KOPT-K1 (cell line): ENCODE measurements around the gene CD68.

Experiments
- H3K27ac ChIP-seq: fragments of 200-600 bp; sonication (generic); 2 replicates; pipeline ENCODE4 v1.5.1; 2016; ENCODE audit warnings: antibody characterized with exemption, mild to moderate bottlenecking, low read depth, low read length; ENCODE audit not compliant: poor library complexity, severe bottlenecking
- H3K36me3 ChIP-seq: fragments of 200-600 bp; sonication (generic); 2 replicates; pipeline ENCODE4 v1.5.1; 2017; ENCODE audit warnings: antibody characterized with exemption, mild to moderate bottlenecking, low read length, moderate library complexity; ENCODE audit not compliant: insufficient read depth
- H3K9me3 ChIP-seq: fragments of 200-600 bp; sonication (generic); 2 replicates; pipeline ENCODE4 v1.5.1; 2017; ENCODE audit warnings: antibody characterized with exemption, low read length, mild to moderate bottlenecking; ENCODE audit not compliant: insufficient read depth, poor library complexity, severe bottlenecking

The CD68 gene

DNA sequence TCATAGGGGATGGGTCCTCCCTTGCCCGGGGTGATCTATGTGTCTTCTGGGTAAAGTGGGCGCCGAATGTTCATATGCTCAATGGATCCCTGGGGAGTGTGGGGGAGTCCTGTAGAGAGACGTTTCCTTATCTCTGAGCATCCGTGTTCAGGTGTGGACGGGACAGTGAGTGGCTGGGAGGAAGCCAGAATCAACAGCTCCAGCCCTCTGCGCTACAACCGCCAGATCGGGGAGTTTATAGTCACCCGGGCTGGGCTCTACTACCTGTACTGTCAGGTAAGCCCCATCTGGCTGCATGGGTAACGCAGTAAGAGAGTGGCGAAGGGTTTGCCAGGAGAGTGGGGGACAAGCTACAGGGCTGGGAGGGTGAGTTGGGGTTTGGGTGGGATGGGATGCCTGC is 22.8 kb upstream of the CD68 start:
- no peaks in the 10 kb centered on the region for H3K9me3 ChIP-seq
- H3K27ac ChIP-seq: no peak overlapping the region
- no peaks in the 10 kb centered on the region for H3K36me3 ChIP-seq

DNA sequence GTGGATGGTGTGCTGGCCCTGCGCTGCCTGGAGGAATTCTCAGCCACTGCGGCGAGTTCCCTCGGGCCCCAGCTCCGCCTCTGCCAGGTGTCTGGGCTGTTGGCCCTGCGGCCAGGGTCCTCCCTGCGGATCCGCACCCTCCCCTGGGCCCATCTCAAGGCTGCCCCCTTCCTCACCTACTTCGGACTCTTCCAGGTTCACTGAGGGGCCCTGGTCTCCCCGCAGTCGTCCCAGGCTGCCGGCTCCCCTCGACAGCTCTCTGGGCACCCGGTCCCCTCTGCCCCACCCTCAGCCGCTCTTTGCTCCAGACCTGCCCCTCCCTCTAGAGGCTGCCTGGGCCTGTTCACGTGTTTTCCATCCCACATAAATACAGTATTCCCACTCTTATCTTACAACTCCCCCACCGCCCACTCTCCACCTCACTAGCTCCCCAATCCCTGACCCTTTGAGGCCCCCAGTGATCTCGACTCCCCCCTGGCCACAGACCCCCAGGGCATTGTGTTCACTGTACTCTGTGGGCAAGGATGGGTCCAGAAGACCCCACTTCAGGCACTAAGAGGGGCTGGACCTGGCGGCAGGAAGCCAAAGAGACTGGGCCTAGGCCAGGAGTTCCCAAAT is 22.2 kb upstream of the CD68 start:
- no peak overlapping the region for H3K27ac ChIP-seq

DNA sequence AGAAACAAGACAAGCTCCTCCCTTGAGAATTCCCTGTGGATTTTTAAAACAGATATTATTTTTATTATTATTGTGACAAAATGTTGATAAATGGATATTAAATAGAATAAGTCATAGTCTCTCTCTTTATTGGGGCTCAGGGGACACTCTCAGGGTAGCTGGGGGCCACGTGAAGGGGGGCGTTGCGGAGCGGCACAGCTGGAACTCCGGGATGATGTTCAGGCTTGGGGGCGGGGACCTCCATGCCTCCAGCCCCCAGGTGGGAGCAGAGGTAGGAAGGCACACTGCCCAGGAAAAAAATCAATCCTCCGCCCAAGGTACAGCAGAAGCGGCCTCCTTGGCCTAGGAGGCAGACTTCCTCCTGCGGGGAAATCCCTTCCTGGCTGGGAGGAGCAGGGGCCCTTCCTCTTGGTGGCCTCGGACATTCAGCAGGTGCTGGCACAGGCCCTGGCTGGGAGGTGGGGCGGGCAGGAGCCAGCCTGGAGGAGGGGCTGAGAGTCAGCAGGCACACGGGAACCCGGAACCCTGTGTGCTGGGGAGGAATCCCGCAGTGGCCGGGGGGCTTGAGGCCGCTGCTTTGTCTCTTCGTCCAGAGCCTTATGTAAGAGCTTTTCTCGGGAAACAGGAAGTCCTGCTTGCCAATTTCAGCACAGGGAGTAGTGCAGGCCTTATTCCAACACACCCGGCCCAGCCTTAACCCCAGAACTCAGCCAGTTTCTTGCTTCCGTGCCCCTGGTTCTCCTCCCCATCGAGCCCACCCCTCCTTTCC is 21.5 kb upstream of the CD68 start:
- Histone ChIP-seq H3K36me3 (peaks cover 2% of the 10 kb centered on the region; the same call in 1 of the 2 replicates), H3K27ac (no peak overlapping the region), H3K9me3 (no peaks in the 10 kb centered on the region)

More for the DNA sequence above, 22.2 kb upstream of the CD68 start:
- Histone ChIP-seq H3K9me3 (no peaks in the 10 kb centered on the region), H3K36me3 (no peaks in the 10 kb centered on the region)

DNA sequence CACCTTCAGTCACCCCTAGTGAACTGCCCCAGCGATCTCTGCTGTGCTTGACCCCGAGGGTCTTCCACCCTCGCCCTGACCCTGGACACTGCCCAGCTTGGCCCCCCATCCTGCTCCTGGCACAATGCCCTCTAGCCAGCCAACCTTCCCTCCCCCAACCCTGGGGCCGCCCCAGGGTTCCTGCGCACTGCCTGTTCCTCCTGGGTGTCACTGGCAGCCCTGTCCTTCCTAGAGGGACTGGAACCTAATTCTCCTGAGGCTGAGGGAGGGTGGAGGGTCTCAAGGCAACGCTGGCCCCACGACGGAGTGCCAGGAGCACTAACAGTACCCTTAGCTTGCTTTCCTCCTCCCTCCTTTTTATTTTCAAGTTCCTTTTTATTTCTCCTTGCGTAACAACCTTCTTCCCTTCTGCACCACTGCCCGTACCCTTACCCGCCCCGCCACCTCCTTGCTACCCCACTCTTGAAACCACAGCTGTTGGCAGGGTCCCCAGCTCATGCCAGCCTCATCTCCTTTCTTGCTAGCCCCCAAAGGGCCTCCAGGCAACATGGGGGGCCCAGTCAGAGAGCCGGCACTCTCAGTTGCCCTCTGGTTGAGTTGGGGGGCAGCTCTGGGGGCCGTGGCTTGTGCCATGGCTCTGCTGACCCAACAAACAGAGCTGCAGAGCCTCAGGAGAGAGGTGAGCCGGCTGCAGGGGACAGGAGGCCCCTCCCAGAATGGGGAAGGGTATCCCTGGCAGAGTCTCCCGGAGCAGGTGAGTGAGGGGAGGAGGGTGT is 20.7 kb upstream of the CD68 start, which contains the start of gene TNFSF13:
Gene TNFSF13 (plus strand): TSS at position 207 of the 776 bp plus-strand sequence. CDS start 290 bp downstream, at position 497.
- Histone ChIP-seq H3K9me3 (no peaks in the 10 kb centered on the region), H3K27ac (no peak within 1 kb of the TSS), H3K36me3 (peaks cover 10% of the 10 kb centered on the region)

DNA sequence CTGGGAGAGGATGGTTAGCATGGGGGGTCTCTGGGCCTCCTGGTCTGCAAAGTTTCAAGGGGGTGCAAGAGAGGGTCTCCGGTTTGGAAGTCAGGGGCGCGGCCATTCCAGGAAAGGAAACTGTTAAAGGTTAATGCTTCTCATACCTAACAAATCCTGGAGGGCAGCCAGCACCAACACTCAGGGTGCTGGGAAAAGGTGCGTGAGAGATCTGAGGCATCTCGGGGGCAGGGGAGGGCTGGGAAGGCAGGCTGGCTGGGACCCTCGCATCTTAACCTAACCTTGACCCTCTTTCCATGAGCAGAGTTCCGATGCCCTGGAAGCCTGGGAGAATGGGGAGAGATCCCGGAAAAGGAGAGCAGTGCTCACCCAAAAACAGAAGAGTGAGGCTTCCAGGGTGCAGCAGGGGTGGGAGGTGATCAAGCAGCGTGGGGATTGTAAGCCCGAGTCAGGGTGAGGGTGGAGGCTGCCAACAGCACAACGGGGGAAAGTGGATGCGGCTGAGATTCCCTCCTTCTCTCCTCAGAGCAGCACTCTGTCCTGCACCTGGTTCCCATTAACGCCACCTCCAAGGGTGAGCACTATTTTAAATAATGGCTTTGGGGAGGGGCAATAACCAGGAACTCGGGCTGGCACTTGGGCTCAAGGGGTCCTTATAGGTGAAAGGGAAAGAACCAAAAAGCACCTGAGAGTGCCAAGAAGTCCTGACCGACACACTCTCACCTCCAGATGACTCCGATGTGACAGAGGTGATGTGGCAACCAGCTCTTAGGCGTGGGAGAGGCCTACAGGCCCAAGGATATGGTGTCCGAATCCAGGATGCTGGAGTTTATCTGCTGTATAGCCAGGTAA is 19.9 kb upstream of the CD68 start:
- Histone ChIP-seq H3K36me3 (peaks cover 18% of the 10 kb centered on the region), H3K9me3 (no peaks in the 10 kb centered on the region), H3K27ac (no peak overlapping the region)

DNA sequence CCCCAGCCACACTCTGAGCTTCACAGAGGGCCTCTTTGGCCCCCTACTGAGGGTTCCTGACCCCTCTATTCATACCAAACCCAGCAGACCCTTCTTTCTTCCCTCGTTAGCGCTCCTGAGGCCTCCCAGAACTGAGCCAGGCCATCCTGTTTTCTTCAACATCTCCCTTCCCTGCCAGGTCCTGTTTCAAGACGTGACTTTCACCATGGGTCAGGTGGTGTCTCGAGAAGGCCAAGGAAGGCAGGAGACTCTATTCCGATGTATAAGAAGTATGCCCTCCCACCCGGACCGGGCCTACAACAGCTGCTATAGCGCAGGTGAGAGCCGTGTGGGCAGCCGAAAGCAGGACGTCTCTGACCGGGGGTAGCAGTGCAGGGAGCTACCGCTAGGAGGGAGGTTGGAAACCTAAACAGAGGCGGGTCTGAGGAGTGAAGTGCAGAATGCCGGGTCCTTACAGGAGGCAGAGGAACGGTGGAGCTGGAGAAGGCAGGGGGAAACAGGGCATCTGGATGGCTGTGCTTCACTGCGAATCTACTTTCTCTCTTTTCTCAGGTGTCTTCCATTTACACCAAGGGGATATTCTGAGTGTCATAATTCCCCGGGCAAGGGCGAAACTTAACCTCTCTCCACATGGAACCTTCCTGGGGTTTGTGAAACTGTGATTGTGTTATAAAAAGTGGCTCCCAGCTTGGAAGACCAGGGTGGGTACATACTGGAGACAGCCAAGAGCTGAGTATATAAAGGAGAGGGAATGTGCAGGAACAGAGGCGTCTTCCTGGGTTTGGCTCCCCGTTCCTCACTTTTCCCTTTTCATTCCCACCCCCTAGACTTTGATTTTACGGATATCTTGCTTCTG is 19.0 kb upstream of the CD68 start:
- Histone ChIP-seq H3K9me3 (no peaks in the 10 kb centered on the region), H3K27ac (peak overlapping the region; percentile 76), H3K36me3 (peaks cover 27% of the 10 kb centered on the region)

DNA sequence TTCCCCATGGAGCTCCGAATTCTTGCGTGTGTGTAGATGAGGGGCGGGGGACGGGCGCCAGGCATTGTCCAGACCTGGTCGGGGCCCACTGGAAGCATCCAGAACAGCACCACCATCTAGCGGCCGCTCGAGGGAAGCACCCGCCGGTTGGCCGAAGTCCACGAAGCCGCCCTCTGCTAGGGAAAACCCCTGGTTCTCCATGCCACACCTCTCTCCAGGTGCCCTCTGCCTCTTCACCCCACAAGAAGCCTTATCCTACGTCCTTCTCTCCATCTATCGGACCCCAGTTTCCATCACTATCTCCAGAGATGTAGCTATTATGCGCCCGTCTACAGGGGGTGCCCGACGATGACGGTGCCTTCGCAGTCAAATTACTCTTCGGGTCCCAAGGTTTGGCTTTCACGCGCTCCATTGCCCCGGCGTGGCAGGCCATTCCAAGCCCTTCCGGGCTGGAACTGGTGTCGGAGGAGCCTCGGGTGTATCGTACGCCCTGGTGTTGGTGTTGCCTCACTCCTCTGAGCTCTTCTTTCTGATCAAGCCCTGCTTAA is 18.3 kb upstream of the CD68 start:
- no peaks in the 10 kb centered on the region for H3K9me3 ChIP-seq
- peaks cover 34% of the 10 kb centered on the region for H3K36me3 ChIP-seq
- peak overlapping the region; percentile 76 for H3K27ac ChIP-seq

DNA sequence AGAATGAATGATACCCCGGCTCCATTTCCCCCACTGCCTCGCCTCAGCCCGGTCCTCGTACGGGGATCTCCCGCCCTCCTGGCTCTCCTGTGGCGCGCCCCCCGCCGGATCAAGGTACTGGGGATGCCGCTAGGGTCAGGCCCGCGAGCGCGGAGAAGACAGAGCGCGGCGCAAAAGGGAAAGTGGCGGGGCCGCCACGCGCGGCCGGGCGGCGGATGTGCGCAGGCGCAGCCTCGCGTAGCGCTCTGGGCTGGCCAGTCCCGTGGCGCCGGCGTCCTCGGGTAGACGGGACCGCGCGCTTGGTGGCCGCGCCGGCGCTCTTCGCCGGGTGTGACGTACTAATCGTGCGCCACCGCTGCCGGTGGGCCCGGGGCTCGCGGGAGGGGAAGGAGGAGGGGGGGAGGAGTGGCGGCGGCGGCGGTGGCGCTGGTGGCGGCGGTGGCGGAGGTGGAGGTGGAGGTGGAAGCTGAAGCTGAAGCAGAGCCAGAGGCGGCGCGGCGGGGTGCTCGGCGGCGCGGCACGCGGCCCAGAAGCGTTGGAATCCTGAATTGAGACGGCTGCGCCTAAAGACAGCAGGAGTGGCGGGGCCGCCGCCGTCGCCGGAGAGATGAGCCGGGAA is 17.7 kb upstream of the CD68 start, which contains the start of gene SENP3:
Gene SENP3 (plus strand): TSS at position 331 of the 619 bp plus-strand sequence. CDS start 1,158 bp downstream, outside the sequence.
- H3K27ac ChIP-seq: peak within 1 kb of the TSS; percentile 76
- peaks cover 40% of the 10 kb centered on the region for H3K36me3 ChIP-seq
- no peaks in the 10 kb centered on the region for H3K9me3 ChIP-seq

DNA sequence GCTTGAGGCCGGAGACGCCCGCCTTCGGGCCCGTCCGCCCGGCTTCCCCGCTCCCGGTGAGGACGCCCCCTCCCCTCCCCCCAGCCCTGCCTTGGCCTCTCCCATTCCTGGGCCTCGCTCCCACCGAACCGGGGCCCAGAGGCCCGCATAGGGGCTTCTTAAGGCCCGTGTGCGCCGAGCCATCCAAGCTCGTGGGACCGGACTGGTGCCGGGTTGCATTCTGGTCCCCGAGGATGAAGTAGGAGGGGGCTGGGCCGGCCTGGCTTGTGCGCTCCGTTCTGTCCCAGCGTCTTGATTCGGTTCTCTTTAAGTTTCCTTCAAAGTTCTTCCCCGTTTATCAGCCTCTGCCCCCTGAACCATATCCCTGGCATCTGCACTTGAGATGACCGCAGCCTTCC is 17.2 kb upstream of the CD68 start:
- Histone ChIP-seq H3K27ac (peak overlapping the region; percentile 76), H3K9me3 (no peaks in the 10 kb centered on the region), H3K36me3 (peaks cover 45% of the 10 kb centered on the region)

DNA sequence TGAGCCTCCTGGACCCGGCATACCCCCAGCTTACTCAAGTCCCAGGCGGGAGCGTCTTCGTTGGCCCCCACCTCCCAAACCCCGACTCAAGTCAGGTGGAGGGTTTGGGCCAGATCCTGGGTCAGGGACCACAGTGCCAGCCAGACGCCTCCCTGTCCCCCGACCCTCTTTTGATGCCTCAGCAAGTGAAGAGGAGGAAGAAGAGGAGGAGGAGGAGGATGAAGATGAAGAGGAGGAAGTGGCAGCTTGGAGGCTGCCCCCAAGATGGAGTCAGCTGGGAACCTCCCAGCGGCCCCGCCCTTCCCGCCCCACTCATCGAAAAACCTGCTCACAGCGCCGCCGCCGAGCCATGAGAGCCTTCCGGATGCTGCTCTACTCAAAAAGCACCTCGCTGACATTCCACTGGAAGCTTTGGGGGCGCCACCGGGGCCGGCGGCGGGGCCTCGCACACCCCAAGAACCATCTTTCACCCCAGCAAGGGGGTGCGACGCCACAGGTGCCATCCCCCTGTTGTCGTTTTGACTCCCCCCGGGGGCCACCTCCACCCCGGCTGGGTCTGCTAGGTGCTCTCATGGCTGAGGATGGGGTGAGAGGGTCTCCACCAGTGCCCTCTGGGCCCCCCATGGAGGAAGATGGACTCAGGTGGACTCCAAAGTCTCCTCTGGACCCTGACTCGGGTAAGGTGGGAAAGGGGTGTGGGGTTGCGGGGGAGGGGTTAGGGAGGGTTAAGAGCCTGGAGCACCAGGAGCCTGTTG is 16.1 kb upstream of the CD68 start:
- no peaks in the 10 kb centered on the region for H3K9me3 ChIP-seq
- no peak overlapping the region for H3K27ac ChIP-seq
- H3K36me3 ChIP-seq: peaks cover 53% of the 10 kb centered on the region

DNA sequence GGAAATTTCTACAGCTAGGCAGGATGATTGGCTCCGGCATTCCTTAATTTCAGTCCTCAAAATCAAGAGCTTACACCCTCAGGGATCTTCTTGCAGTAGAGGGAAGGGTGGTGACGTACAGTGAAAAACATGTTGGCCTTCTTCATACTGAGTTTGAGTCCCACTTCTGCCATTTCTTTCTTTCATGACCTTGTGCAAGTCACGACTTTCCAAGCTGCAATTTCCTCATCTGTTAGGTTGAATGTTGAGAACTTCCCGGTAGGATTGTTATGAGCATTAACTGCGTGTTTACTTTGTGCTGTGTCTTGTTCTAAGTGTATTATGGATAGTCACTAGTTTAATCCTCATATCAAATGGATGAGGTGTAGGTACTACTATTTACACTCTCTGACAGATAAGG is 9.9 kb upstream of the CD68 start:
- H3K9me3 ChIP-seq: no peaks in the 10 kb centered on the region
- no peak overlapping the region for H3K27ac ChIP-seq
- peaks cover 73% of the 10 kb centered on the region for H3K36me3 ChIP-seq

DNA sequence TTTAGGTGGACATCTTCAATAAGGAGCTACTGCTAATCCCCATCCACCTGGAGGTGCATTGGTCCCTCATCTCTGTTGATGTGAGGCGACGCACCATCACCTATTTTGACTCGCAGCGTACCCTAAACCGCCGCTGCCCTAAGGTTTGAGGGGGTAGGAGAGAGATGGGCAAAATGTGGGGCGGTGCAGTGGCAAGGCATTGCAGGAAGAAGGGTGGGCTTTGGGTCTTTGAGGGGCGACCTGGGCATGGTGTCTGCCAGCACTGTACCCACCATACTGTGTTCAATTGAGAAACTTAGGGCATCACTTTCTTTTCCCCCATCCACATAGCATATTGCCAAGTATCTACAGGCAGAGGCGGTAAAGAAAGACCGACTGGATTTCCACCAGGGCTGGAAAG is 9.1 kb upstream of the CD68 start:
- Histone ChIP-seq H3K36me3 (peaks cover 73% of the 10 kb centered on the region), H3K9me3 (no peaks in the 10 kb centered on the region), H3K27ac (no peak overlapping the region)

DNA sequence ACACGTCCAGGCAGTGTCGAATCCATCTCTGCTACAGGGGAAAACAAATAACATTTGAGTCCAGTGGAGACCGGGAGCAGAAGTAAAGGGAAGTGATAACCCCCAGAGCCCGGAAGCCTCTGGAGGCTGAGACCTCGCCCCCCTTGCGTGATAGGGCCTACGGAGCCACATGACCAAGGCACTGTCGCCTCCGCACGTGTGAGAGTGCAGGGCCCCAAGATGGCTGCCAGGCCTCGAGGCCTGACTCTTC is 7.2 kb upstream of the CD68 start:
- Histone ChIP-seq H3K27ac (peak overlapping the region; percentile 73), H3K36me3 (peaks cover 73% of the 10 kb centered on the region), H3K9me3 (no peaks in the 10 kb centered on the region)
